Fibroblast of the aortic adventitia (primary cell): ENCODE measurements around the gene ABCG2. TPM values are rescaled to one million over a fixed set of nuclear protein-coding genes. Genes with fewer than 3 reads are reported as not detected.

Experiments
- DNase-seq: peaks from one replicate; pipeline ENCODE4 v3.0.0-alpha.2; 2010; ENCODE audit warnings: low read depth
- H3K4me3 ChIP-seq: 2 replicates; pipeline ENCODE4 v1.5.1; 2011; ENCODE audit warnings: low read depth, mild to moderate bottlenecking, control low read depth, low read length, moderate library complexity
- CTCF ChIP-seq: IDR thresholded peaks from 2 replicates; pipeline ENCODE4 v1.5.1; 2011; ENCODE audit warnings: mild to moderate bottlenecking, low read length, control low read depth, inconsistent platforms; ENCODE audit not compliant: insufficient read depth
- total RNA-seq: library from RNA; depleted of rRNA; stranded (reverse); fragments of >200 nt; gene quantifications from 2 replicates; pipeline ENCODE4 v1.2.3, GENCODE V29; 2012; ENCODE audit warnings: low replicate concordance

The ABCG2 gene
- total RNA-seq, 1 donor: 7.0 TPM

- TF ChIP-seq CTCF: no peak
- peak; percentile 75 for DNase-seq
- no peak overlapping the region for H3K4me3 ChIP-seq
Measured at GRCh38 chr4:88143504-88143903, 14.9 kb downstream of the ABCG2 start.

GRCh38 chr4:88138561-88138960 is 19.9 kb downstream of the ABCG2 start:
- peak; percentile 77 for DNase-seq
- no peak for TF ChIP-seq CTCF
- no peak overlapping the region for H3K4me3 ChIP-seq

GRCh38 chr4:88137112-88137511 is 21.3 kb downstream of the ABCG2 start:
- DNase-seq: peak; percentile 44
- no peak for TF ChIP-seq CTCF
- no peak overlapping the region for H3K4me3 ChIP-seq

- no peak overlapping the region for H3K4me3 ChIP-seq
- TF ChIP-seq CTCF: no peak
- no peak for DNase-seq
Measured at GRCh38 chr4:88136249-88136648, 22.2 kb downstream of the ABCG2 start.

GRCh38 chr4:88135356-88135663 is 23.1 kb downstream of the ABCG2 start:
- TF ChIP-seq CTCF: no peak
- DNase-seq: no peak
- no peak overlapping the region for H3K4me3 ChIP-seq

- no peak for TF ChIP-seq CTCF
- no peak for DNase-seq
- no peak overlapping the region for H3K4me3 ChIP-seq
Measured at GRCh38 chr4:88134536-88135355, 23.7 kb downstream of the ABCG2 start.

- no peak overlapping the region for H3K4me3 ChIP-seq
- no peak for TF ChIP-seq CTCF
- no peak for DNase-seq
Measured at GRCh38 chr4:88134111-88134510, 24.3 kb downstream of the ABCG2 start.
